Heart left ventricle (tissue), 16 donors: ENCODE data around the gene RPRD1A. TPM values are rescaled to one million over a fixed set of nuclear protein-coding genes. Genes with fewer than 3 reads are reported as not detected.

Source experiments
- ATAC-seq, 4 donors: fragments of 200-7000 bp; cut with Tn5 transposase; one replicate each; pipeline ENCODE4 v1.9.1; 2020 to 2022; ENCODE audit warnings: moderate library complexity in 4 of 4, mild to moderate bottlenecking in 3 of 4, moderate number of reproducible peaks in 1 of 4
- DNase-seq, 5 donors: peaks; one replicate each; pipeline ENCODE4 v3.0.0-alpha.2; 2020
- H3K27ac ChIP-seq, 12 donors: fragments of 200-600 bp; sonication (generic) in 4 of 12; one replicate each; pipeline versions ENCODE4 v1.5.0 to v1.8.0; 2016 to 2022; ENCODE audit warnings: mild to moderate bottlenecking in 2 of 12
- H3K27me3 ChIP-seq, 9 donors: fragments of 200-600 bp; sonication (generic) in 2 of 9; one replicate each; pipeline versions ENCODE4 v1.5.1 to v1.8.0; 2016 to 2022; ENCODE audit warnings: mild to moderate bottlenecking in 3 of 9
- H3K36me3 ChIP-seq, 9 donors: fragments of 200-600 bp; sonication (generic) in 2 of 9; one replicate each; pipeline versions ENCODE4 v1.5.0 to v1.8.0; 2018 to 2022; ENCODE audit warnings: mild to moderate bottlenecking in 2 of 9
- H3K4me1 ChIP-seq, 12 donors: fragments of 200-600 bp; sonication (generic) in 4 of 12; one replicate each; pipeline versions ENCODE4 v1.5.0 to v1.8.0; 2016 to 2022; ENCODE audit warnings: mild to moderate bottlenecking in 3 of 12
- H3K4me3 ChIP-seq, 12 donors: fragments of 200-600 bp; sonication (generic) in 4 of 12; one replicate each; pipeline versions ENCODE4 v1.5.0 to v1.8.0; 2017 to 2022; ENCODE audit warnings: mild to moderate bottlenecking in 9 of 12, moderate library complexity in 4 of 12
- H3K9me3 ChIP-seq, 12 donors: fragments of 200-600 bp; sonication (generic) in 4 of 12; one replicate each; pipeline versions ENCODE4 v1.5.0 to v1.8.0; 2016 to 2022; ENCODE audit warnings: mild to moderate bottlenecking in 1 of 12
- POLR2A ChIP-seq, 2 donors: fragments of 450-650 bp; IDR thresholded peaks; one replicate each; pipeline ENCODE4 v1.6.1; 2017; ENCODE audit warnings: antibody characterized with exemption in 2 of 2, mild to moderate bottlenecking in 2 of 2, moderate library complexity in 2 of 2
- WGBS, 4 donors: extraction: QIAGEN DNeasy Blood & Tissue Kit in 2 of 4; methylation state at CpG; one replicate each; pipeline versions ENCODE4 v1.1.5 to v1.1.7; 2013 to 2018; 5-methylcytosine and 5-hydroxymethylcytosine counted together
- intact Hi-C, 10 donors: fragments of 100-400 bp; cut with DNase I; formaldehyde crosslinking; loops; one replicate each; pipeline versions ENCODE4 v1.11.1 to v1.14.2; 2022
- polyA plus RNA-seq, 2 donors: library from polyadenylated mRNA; stranded (reverse); fragments of 200-250 nt; gene quantifications; one replicate each; pipeline ENCODE4 v1.2.3, GENCODE V29; 2013
- total RNA-seq, 9 donors: library from RNA; depleted of rRNA in 2 of 9; stranded (reverse); fragments of >200 nt in 2 of 9; fragmentation: NEBNext Ultra II Directional in 3 of 9; extraction: Animal tissue kit (Norgen Biotek cat#: 25700) in 3 of 9; gene quantifications; one replicate each; pipeline versions ENCODE4 v1.1.0 to v1.2.4, GENCODE V29; 2016 to 2023
- TF ChIP-seq, protein P1 (sequence below), 12 donors: fragments of 200-600 bp; sonication (generic) in 4 of 12; IDR thresholded peaks; one replicate each; pipeline versions ENCODE4 v1.5.0 to v1.8.0; 2018 to 2022; ENCODE audit warnings: antibody characterized with exemption in 12 of 12, mild to moderate bottlenecking in 5 of 12
- donor health status: ischemic (EF 13 %, LVEDD 7.1; RV severe dilation, severe dysfunction).
- donor health status: healthy with polysubstance abuse.
- donor health status: DM: no; HTN: yes; CAD: no.
- donor health status: DM: no; HTN: no; CAD: no.
- donor health status: ischemic (EF 25% LVEDD 6.9; RV normal size, moderate dysfunction).
- donor health status: ischemic (EF 25% LVEDD 5.7; RV mildly dilated, moderate dysfunction).
- donor health status: healthy.
- donor health status: DM: yes; HTN: yes; CAD: no.
- donor health status: ischemic (EF 35%, LVEDD 5.7; RV mildly dilated, moderate dysfunction).
- donor health status: nonischemic (EF 11% LVEDD 7.7; RV severe dilation, severe dysfunction).
- donor health status: DM: yes; HTN: yes; CAD: no.
- donor health status: PGD.
- donor health status: ischemic (EF 29% LVEDD 5.4; RV normal size, mild dysfunction).
- donor health status: nonischemic (EF 23%, LVEDD 6.1; RV moderate dilation, normal function).

RPRD1A gene
- total and polyA plus RNA-seq, 11 donors: 22.6 to 59.8 (median 45.3) TPM

DNA sequence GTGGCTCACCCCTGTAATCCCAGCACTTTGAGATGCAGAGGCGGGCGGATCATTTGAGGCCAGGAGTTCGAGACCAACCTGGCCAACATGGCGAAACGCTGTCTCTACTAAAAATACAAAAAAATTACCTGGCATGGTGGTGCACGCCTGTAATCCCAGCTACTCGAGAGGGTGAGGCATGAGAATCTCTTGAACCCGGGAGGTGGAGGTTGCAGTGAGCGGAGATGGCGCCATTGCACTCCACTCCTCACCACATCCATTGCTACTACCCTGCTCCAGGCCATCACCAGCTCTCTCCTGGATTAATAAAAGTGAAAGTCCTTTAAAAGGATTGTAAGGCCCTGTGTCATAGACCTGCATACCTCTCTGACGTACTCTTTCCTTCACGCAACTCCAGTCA, 93.7 kb downstream of the RPRD1A start:
- peaks cover 0 to 51% (median 41%) of the 10 kb centered on the region in 9 donors for H3K36me3 ChIP-seq
- intact Hi-C loops: loop anchor here in 1 of 10 donors (2.0 kb wide), 1 partner anchor 733 kb away; the partner anchor contains the start of gene ZNF397
- TF ChIP-seq, protein P1, sequence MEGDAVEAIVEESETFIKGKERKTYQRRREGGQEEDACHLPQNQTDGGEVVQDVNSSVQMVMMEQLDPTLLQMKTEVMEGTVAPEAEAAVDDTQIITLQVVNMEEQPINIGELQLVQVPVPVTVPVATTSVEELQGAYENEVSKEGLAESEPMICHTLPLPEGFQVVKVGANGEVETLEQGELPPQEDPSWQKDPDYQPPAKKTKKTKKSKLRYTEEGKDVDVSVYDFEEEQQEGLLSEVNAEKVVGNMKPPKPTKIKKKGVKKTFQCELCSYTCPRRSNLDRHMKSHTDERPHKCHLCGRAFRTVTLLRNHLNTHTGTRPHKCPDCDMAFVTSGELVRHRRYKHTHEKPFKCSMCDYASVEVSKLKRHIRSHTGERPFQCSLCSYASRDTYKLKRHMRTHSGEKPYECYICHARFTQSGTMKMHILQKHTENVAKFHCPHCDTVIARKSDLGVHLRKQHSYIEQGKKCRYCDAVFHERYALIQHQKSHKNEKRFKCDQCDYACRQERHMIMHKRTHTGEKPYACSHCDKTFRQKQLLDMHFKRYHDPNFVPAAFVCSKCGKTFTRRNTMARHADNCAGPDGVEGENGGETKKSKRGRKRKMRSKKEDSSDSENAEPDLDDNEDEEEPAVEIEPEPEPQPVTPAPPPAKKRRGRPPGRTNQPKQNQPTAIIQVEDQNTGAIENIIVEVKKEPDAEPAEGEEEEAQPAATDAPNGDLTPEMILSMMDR (IDR thresholded peaks at IDR 0.05): no peak
- WGBS, 4 donors: 91 to 96% (median 93%) methylated on average over 12 of the region's 12 CpGs
- no peaks in the 10 kb centered on the region for H3K9me3 ChIP-seq
- ATAC-seq (no peak), DNase-seq (no peak)
- H3K4me3 ChIP-seq: peak overlapping the region in 9 of 12 donors; percentile 71 to 96 (median 90)
- peaks cover 0 to 41% (median 13%) of the 10 kb centered on the region in 12 donors for H3K4me1 ChIP-seq
- H3K27me3 ChIP-seq: no peaks in the 10 kb centered on the region
- H3K27ac ChIP-seq: no peak overlapping the region

DNA sequence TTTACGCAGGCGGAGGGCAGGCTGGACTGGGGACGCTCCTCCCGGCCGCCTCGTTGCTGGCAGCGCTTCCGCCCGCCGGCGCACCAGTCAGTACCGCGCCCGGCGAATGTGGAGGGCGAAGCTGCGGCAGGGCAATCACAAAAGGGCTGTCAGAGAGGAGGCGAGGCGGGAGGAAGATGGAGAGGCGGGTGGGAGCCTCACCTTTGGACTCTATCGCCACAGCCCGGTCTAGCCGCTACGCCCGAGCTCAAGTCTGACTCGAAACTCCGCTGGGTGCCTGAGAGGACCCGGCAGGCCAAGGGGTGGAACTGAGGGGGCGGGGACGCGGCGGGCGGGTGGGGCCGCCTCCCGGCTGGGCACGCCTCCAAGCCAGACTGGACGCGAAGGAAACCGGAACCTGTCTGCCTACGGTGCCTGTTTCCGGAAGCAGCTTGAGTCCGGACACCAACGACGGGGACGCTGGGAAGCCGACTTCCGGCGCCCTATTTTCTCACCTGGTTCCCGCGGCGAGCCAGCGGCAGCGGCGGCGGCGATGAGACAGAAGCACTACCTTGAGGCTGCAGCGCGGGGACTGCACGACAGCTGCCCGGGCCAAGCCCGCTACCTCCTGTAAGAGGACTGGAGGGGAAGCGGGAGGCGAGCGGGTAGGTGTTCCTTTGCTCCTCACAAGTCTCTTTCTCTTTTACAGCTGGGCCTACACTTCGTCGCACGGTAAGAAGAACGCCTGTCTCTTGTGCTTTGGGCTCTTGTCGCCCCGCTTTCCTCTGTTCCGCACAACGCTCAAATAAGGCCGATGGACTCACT, 95.0 kb downstream of the RPRD1A start, which contains the start of gene RMP24:
Gene RMP24 (plus strand): TSS at position 483 of the 804 bp plus-strand sequence.
- intact Hi-C loops: loop anchor here in 1 of 10 donors (2.0 kb wide), 1 partner anchor 732 kb away; the partner anchor contains the start of gene ZNF397
- TF ChIP-seq, protein P1 (IDR thresholded peaks at IDR 0.05): peak in 1 of 12 donors; percentile 5
- peak in 1 of 2 donors; percentile 72 for TF ChIP-seq POLR2A (IDR thresholded peaks at IDR 0.05)
- ATAC-seq: peak; percentile 93 to 97 (median 97)

DNA sequence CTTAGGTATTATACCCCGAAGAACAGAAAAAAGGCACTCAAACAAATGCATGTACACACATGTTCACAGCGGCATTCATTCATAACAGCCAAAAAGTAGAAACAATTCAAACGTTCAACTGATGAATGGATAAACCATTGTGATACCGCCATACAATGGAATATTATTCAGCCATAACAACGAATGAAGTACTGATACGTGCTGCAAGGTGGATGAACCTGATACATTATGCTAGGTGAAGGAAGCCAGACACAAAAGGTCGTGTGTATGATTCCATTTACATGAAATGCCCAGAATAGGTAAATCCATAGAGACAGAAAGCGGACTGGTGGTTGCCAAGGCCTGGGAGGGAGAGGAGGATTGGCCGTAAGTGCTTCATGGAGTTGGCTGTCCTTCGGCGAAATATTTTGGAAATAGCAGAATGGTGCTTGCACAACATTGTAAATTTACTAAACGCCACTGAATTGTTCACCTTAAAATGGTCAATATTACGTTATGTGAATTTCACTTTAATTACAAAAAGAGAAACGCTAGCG, 95.6 kb downstream of the RPRD1A start:
- Histone ChIP-seq H3K9me3 (no peaks in the 10 kb centered on the region), H3K4me1 (peaks cover 0 to 41% (median 13%) of the 10 kb centered on the region in 12 donors), H3K4me3 (peak overlapping the region; percentile 67 to 96 (median 90)), H3K27me3 (no peaks in the 10 kb centered on the region), H3K27ac (peak overlapping the region; percentile 55 to 98 (median 88)), H3K36me3 (peaks cover 0 to 32% (median 22%) of the 10 kb centered on the region in 9 donors)
- DNase-seq (no peak), ATAC-seq (peak; percentile 5 to 39 (median 11))
- 32 to 35% (median 34%) methylated on average over 15 of the region's 15 CpGs for WGBS, 4 donors
- no peak for TF ChIP-seq POLR2A (IDR thresholded peaks at IDR 0.05)
- TF ChIP-seq, protein P1 (IDR thresholded peaks at IDR 0.05): no peak
- intact Hi-C loops: loop anchor here in 1 of 10 donors (2.0 kb wide), 1 partner anchor 731 kb away; the partner anchor contains the start of gene ZNF397

More for the DNA sequence above, 95.0 kb downstream of the RPRD1A start, which contains the start of gene RMP24:
- Histone ChIP-seq H3K9me3 (no peaks in the 10 kb centered on the region), H3K4me3 (peak within 1 kb of the TSS; percentile 67 to 96 (median 90)), H3K27ac (peak within 1 kb of the TSS; percentile 55 to 98 (median 88)), H3K36me3 (peaks cover 0 to 38% (median 28%) of the 10 kb centered on the region in 9 donors), H3K27me3 (no peaks in the 10 kb centered on the region), H3K4me1 (peaks cover 0 to 41% (median 13%) of the 10 kb centered on the region in 12 donors)
- DNase-seq: peak; percentile 95 to 96 (median 95)
- 0% methylated on average over 49 to 73 of the region's 73 CpGs for WGBS, 4 donors

DNA sequence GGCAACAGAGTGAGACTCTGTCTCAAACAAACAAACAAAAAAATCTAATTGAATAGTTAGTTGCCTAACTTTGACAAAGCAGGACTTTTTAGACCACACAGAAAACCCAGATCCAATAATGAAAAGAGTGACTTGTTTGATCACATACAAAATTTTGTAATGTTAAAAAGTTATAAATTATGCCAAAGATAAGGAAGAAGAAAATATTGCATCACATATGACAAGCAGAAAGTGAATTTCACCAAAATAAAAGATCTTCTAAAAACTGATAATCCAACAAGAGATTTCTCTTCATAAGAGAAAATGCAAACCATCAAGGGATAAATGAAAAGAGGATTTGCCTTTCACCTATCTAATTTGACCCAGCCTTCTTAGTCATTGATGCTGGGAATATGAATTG, 97.7 kb downstream of the RPRD1A start:
- intact Hi-C loops: no loop called here
- H3K4me3 ChIP-seq: peak overlapping the region in 1 of 12 donors; percentile 39
- DNase-seq (no peak), ATAC-seq (no peak)
- H3K9me3 ChIP-seq: no peaks in the 10 kb centered on the region
- H3K27me3 ChIP-seq: no peaks in the 10 kb centered on the region
- TF ChIP-seq, protein P1 (IDR thresholded peaks at IDR 0.05): no peak
- no peak for TF ChIP-seq POLR2A (IDR thresholded peaks at IDR 0.05)
- peaks cover 0 to 11% (median 1%) of the 10 kb centered on the region in 9 donors for H3K36me3 ChIP-seq
- peaks cover 0 to 38% (median 13%) of the 10 kb centered on the region in 12 donors for H3K4me1 ChIP-seq
- peak overlapping the region in 1 of 12 donors; percentile 12 for H3K27ac ChIP-seq
